ENCODE measurements around the gene MCTP2. TPM values are rescaled to one million over a fixed set of nuclear protein-coding genes. Genes with fewer than 3 reads are reported as not detected.

MCTP2 gene
- polyA plus RNA-seq, 1 experiment, result 18.1 TPM

- Histone ChIP-seq H3K27ac (ENCODE audit: low read depth, low read length) (no peak overlapping the region), H3K9me3 (ENCODE audit: control insufficient read depth, insufficient read depth, low read length) (no peaks in the 10 kb centered on the region), H3K27me3 (ENCODE audit: control insufficient read depth, insufficient read depth, low read length) (no peaks in the 10 kb centered on the region), H3K4me3 (ENCODE audit: low read depth, low read length) (no peak overlapping the region)
- POLR2A ChIA-PET, result no interaction called here
- TF ChIP-seq, protein P1, sequence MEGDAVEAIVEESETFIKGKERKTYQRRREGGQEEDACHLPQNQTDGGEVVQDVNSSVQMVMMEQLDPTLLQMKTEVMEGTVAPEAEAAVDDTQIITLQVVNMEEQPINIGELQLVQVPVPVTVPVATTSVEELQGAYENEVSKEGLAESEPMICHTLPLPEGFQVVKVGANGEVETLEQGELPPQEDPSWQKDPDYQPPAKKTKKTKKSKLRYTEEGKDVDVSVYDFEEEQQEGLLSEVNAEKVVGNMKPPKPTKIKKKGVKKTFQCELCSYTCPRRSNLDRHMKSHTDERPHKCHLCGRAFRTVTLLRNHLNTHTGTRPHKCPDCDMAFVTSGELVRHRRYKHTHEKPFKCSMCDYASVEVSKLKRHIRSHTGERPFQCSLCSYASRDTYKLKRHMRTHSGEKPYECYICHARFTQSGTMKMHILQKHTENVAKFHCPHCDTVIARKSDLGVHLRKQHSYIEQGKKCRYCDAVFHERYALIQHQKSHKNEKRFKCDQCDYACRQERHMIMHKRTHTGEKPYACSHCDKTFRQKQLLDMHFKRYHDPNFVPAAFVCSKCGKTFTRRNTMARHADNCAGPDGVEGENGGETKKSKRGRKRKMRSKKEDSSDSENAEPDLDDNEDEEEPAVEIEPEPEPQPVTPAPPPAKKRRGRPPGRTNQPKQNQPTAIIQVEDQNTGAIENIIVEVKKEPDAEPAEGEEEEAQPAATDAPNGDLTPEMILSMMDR (IDR thresholded peaks at IDR 0.05; ENCODE audit: low read depth, low read length), result no peak
- DNase-seq (ENCODE audit: low read depth, low spot score), result no peak
- CTCF ChIA-PET, result no interaction called here
Observed at GRCh38 chr15:94442480-94442879, 211.1 kb downstream of the MCTP2 start.

DNA sequence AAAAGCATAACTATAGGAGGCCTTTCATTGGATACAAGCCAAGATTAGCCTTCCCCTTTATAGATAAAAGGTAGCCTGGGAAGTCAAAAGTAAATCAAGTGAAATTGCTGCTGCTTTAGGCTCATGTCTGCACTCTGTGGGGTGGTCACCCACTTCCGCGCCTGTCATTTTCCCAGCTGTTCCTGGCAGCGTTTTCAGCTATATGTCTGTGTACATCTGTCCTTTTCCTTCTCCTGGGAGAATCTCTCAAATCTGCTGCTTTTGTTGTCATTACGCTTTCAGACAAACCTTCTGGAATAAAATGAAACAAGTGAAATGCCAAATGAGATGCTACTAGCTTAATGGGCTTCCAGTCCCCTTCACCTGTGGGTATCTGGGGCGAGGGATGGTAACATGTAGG lies 211.8 kb downstream of the MCTP2 start:
- ChIA-PET POLR2A (no interaction called here), CTCF (interaction anchor here (0.6 to 1.1 kb wide), 3 partner anchors 9 to 102 kb away, joined by 3 to 8 read pairs (median 3); no protein-coding TSS in a partner anchor)
- Histone ChIP-seq H3K27me3 (ENCODE audit: control insufficient read depth, insufficient read depth, low read length) (no peaks in the 10 kb centered on the region), H3K4me3 (ENCODE audit: low read depth, low read length) (no peak overlapping the region), H3K27ac (ENCODE audit: low read depth, low read length) (no peak overlapping the region), H3K9me3 (ENCODE audit: control insufficient read depth, insufficient read depth, low read length) (no peaks in the 10 kb centered on the region)
- no peak for DNase-seq (ENCODE audit: low read depth, low spot score)
- TF ChIP-seq, protein P1 (IDR thresholded peaks at IDR 0.05; ENCODE audit: low read depth, low read length), result no peak

GRCh38 chr15:94445566-94446160 lies 214.3 kb downstream of the MCTP2 start:
- H3K4me3 ChIP-seq (ENCODE audit: low read depth, low read length), result no peak overlapping the region
- TF ChIP-seq, protein P1 (IDR thresholded peaks at IDR 0.05; ENCODE audit: low read depth, low read length), result no peak
- CTCF ChIA-PET, result no interaction called here
- DNase-seq (ENCODE audit: low read depth, low spot score), result no peak
- H3K9me3 ChIP-seq (ENCODE audit: control insufficient read depth, insufficient read depth, low read length), result no peaks in the 10 kb centered on the region
- H3K27ac ChIP-seq (ENCODE audit: low read depth, low read length), result no peak overlapping the region
- H3K27me3 ChIP-seq (ENCODE audit: control insufficient read depth, insufficient read depth, low read length), result no peaks in the 10 kb centered on the region
- POLR2A ChIA-PET, result no interaction called here

DNA sequence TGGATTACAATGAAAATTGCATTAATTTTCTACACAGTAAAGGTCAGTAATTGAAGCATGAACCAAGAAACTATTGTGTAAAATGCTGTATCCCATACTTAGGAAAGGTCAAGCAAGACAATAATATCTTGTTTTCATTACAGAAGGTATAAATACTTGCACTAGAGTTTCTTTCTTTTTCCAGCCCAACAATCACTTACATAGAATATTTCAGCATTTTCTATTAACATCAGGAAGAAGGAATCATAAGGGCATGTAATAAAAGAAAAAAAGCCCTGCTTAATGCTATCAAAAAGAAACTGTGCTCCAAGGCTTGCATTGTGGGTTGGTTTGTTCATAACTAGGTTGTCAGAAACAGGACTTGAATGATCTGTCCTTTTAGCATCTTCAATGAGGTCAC lies 215.1 kb downstream of the MCTP2 start:
- Histone ChIP-seq H3K4me3 (ENCODE audit: low read depth, low read length) (no peak overlapping the region), H3K9me3 (ENCODE audit: control insufficient read depth, insufficient read depth, low read length) (no peaks in the 10 kb centered on the region), H3K27me3 (ENCODE audit: control insufficient read depth, insufficient read depth, low read length) (no peaks in the 10 kb centered on the region), H3K27ac (ENCODE audit: low read depth, low read length) (no peak overlapping the region)
- ChIA-PET CTCF (no interaction called here), POLR2A (no interaction called here)
- DNase-seq (ENCODE audit: low read depth, low spot score), result no peak
- TF ChIP-seq, protein P1 (IDR thresholded peaks at IDR 0.05; ENCODE audit: low read depth, low read length), result no peak

DNA sequence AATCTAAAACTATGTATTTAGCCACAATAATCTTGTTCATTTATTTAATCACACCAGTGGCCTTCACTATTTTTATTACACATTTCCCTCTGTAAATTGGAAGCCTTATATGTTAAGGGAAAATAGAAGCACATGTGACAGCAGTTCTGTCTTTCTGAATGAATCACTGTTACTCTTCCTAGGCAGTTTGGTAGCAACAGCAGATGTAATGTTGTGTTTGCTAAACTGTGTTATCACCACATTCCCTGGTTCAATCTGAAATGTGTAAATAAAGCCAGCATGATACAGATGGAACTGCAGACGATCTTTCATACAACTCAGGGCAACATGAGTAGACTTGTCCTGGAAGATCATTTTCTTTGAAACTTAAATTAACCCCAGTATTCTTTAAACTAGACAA lies 220.1 kb downstream of the MCTP2 start:
- POLR2A ChIA-PET, result no interaction called here
- Histone ChIP-seq H3K9me3 (ENCODE audit: control insufficient read depth, insufficient read depth, low read length) (no peaks in the 10 kb centered on the region), H3K27me3 (ENCODE audit: control insufficient read depth, insufficient read depth, low read length) (no peaks in the 10 kb centered on the region), H3K27ac (ENCODE audit: low read depth, low read length) (no peak overlapping the region), H3K4me3 (ENCODE audit: low read depth, low read length) (no peak overlapping the region)
- CTCF ChIA-PET, result no interaction called here
- TF ChIP-seq, protein P1 (IDR thresholded peaks at IDR 0.05; ENCODE audit: low read depth, low read length), result no peak
- no peak for DNase-seq (ENCODE audit: low read depth, low spot score)
